ENCODE results near the gene CLIP3.
"Not testable (repeated sequence)": the region's sequence is repeated elsewhere in the genome, so short reads cannot be mapped to it uniquely, and the experiment has no call there.

CLIP3 gene

DNA sequence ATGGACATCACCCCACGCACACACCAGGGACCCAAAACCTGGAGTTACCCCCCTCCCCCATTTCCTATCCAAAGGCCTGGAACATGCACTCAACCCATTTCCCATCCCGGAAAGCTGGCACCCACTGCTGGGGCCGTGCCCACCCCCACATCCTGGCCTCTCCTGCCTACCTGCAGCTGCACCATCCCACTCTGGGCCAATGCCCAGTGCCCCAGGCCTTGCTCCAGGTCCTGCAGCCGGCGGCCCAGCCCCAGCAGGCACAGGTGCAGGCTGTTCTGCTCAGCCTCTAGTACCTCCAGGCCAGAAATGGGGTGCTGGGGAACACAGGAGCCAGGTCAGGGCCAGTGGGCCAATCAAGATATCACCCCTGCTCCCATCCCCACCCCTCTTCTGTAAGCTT lies 25.7 kb downstream of the CLIP3 start:
- DNase-seq: no peak

DNA sequence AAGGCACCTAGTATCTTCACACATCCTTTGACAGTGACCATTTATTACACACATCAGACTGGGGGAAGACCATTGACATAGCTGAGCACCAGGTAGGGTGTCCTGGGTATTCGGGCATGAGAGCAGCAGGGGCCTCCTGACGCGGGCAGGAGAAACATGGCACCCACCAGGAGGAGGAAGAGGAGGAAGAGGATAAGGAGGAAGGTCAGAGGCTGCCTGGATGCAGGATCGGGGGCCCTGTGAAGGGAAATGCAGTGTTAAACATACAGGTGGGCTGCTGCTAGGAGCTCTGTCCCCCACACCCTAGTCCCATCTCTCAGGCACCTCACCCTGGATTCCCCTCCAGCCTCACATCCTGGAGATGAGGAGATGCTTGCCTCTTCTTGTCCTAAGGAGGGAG lies 29.4 kb downstream of the CLIP3 start:
- DNase-seq: no peak

DNA sequence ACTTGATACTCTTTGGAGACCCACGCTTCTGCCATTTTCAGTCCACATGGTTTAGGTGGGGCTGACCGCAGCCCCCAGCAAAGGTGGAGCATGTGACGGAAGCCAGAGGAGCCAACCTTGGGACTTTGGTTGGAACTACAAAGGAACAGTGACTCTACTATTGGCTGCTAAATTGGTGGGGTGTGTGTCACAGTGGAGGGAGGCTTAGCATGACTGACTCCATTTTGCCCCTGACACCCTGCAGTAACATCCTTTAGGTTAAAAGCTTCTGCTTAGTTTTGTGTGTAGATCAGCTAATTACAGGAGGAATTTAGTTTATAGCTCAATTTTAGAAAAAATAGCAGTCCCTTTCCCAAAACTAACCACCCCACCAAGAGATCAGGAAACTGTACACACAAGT lies 31.1 kb downstream of the CLIP3 start:
- no peak for DNase-seq

DNA sequence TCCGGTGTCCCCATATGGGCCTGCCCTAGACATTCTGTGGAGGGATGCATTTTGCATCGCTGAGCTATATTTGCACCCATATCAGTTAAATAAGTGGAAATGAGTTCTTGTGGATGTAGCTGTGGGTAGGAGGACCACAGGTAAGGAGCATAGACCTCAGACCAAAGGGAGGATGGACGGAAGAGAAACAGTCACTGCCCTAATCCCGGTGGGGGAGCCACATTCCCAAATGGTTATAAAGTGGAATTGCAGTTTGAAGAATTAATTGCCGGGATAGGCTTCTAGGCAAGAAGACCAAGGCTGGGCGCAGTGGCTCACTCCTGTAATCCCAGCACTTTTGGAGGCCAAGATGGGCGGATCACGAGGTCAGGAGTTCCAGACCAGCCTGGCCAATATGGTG lies 35.9 kb downstream of the CLIP3 start:
- no peak for DNase-seq

DNA sequence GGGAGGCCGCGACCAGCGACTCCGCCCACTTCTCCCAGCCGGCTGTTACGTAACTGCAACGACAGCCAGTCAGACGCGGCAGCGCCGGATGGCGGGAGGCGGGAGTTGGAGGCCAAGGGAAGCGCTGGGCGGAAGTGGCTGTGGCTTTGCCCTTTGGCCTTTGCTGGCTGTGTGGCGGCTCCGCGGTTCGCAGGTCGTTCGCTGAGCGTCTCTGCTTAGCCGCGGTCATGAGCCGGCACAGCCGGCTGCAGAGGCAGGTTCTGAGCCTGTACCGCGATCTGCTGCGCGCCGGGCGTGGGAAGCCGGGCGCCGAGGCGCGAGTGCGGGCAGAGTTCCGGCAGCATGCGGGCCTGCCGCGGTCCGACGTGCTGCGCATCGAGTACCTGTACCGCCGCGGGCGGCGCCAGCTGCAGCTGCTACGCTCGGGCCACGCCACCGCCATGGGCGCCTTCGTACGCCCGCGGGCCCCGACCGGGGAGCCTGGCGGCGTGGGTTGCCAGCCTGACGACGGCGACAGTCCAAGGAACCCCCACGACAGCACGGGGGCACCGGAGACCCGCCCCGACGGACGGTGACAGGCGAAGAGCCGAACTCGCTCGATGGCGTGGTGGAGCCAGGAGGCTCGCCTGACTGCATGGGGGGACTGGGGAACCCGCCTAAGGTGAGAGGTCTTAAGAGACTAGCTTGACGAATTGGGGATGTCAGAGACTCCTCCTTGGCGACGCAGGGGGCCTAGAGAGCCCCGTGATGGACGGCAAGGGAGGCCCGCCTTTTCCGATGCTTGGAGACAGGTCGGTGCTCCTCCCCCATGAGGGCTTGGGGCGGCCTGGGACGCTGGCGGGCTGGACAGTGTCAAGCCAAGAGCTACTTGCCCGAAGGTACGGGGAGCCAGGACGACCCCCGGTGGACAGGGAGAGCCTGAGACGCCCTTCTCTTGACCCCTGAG lies 37.4 kb downstream of the CLIP3 start, which contains the start of gene SDHAF1:
SDHAF1 (plus strand) TSS at position 141 of the 946 bp plus-strand sequence; CDS start at position 228, 87 bp downstream.
- DNase-seq: peak; percentile 86 to 89 (median 87)

DNA sequence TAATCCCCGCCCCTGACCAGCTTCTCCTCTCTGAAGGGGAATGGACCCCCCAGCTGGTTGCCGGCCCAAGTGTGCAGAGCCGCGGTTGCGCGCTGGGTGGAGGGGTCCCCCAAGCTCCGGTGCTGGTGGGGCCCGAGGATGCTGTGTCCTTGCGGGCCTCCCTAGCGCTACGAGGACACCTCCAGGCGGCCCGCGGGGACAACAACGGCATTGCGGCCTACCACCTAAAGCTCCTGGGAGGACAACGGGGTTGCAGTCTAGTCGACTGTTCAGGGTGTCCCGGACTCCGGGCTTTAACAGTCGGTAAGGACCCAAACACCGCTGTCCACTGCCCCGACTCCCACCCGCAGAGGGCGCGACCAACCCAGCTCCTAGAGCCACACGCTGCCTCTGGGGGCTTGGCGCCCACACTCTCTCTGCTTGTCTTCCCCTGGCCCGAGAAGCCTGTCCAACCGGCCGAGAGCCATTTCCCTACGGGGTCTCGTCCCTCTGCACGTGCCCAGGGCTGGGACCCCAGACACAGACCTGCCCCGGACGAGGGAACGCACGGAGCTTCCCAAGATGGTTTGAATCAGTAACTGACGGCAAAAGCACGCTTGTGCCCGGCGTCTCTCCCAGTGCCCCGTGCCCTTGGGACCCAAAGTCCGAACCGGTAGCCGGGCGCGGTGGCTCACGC lies 38.6 kb downstream of the CLIP3 start:
- no peak for DNase-seq

DNA sequence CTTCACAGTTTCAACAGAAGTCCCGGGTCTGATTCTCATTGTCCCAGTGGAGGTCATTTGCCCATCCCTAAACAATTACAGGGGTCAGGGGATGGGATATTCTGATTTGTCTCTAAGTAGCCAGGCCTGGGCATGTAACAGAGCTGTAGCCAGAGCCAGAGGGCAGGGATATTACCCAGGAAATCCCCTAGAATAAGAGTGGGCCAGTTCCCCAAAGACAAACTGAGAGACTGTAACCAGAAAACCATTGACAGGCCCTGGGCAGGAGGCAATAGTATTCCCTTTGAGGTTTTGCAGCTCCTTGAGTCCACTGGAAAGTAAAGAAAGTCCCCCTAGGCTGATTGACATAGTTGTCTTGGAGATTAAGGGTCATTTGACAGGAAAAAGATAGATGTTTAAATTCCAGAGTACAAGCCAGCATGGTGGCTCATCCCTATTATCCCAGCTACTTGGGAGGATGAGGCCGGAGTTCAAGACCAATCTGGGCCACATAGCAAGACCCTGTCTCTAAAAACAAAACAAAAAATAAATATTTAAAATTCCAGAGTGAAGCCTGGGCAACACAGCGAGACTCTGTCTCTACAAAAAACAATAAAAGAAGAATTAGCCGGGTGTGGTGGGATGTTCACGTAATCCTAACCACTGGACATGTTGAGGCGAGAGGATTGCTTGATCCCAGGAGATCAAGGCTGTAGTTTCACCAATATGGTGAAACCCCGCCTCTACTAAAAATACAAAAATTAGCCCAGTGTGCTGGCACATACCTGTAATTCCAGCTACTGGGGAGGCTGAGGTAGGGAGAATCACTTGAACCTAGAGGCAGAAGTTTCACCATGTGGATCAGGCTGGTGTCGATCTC lies 39.5 kb downstream of the CLIP3 start:
- DNase-seq: no peak

DNA sequence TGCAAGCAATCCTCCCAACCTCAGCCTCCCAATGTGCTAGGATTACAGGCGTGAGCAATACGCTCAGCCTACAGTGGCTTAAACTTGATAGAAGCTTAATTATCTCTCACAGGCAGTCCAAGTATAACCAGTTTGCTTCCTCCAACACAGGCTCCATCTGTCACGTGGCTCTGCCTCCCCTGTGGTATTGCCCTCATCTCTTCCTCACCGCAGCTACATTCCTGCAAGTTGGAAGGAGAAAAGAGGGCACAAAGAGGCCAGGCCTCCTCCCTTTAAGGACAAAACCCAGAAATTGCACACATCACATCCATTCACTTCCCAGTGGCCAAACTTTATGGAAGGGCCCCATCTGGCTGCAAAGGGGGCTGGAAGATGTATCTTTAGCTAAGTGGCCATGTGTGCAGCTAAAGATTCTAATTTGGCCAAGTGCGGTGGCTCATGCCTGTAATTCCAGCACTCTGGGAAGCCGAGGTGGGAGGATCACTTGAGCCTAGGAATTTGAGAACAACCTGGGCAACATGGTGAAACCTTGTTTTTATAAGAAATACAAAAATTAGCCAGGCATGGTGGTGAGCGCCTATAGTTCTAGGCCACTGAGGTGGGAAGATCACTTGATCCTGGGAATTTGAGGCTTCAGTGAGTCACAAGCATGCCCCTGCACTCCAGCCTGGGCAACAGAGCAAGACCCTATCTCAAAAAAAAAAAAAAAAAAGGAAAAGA lies 40.8 kb downstream of the CLIP3 start:
- no peak for DNase-seq

DNA sequence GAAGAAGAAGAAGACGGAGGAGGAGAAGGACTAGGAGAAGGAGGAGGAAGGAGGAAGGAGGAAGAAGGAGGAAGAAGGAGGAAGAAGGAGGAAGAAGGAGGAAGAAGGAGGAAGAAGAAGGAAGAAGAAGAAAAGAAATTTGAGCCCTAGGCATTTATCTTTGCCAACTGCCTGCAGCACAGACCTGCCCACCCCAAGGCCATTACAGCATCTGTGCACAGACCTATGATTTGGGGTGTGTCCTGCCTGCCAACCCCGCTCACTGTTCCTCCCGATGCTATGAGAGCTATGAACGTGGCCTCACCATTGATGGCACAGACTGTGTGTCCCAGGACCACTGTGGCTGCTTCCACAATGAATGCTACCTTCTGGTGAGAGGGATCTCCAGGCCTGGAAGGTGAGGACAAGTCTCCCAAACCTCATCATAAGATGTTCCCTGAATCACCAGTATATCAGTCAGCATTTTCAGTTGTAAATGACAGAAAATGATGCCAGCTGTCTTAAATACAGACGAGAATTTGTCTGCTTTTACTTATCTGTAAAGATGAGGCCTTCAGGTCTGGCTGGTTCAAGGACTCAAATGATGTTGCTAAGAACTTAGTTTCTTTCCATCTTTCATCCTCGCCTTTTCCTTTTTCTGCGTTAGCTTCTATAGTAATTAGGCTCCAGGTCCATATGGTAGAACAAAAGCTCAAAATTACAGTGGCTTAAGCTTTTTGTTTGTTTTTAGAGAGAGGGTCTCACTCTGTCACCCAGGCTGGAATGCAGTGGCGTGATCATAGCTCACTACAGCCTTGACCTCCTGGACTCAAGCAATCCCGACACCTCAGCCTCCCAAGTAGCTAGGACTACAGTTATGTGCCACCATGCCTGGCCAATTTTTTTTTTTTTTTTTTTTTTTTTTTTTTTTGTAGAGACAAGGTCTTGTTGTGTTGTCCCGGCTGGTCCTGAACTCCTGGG lies 41.6 kb downstream of the CLIP3 start:
- DNase-seq: no peak

DNA sequence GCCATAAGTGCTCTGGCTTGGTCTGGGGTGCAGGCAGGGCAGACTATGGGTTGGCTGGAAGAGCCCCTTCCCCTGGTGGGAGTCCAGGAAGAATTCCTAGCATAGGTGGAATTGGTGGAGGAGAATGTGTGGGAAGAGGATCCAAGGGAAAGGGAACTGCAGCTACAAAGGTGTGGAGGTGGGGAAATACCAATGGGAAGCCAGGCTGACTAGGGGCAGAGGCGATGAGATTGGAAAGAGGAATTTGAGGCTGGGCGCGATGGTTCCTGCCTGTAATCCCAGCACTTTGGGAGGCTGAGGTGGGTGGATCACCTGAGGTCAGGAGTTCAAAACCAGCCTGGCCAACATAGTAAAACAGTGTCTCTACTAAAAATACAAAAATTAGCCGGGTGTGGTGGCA lies 42.5 kb downstream of the CLIP3 start:
- DNase-seq: no peak

DNA sequence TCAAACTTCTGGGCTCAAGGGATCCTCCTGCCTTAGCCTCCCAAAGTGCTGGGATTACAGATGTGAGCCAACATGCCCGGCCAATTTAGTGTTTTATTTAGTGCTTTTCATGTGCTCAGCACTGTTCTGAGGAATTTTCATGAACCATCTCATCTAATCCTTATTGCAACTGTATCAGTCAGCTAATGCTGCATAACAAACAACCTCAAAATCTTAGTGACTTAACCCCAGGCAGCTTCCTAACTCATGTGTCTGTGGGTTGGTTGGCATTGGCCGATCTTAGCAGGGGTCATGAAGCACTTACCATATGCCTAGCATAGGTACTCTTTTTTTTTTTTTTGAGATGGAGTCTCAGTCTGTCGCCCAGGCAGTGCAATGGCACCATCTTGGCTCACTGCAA lies 43.8 kb downstream of the CLIP3 start:
- DNase-seq: no peak

DNA sequence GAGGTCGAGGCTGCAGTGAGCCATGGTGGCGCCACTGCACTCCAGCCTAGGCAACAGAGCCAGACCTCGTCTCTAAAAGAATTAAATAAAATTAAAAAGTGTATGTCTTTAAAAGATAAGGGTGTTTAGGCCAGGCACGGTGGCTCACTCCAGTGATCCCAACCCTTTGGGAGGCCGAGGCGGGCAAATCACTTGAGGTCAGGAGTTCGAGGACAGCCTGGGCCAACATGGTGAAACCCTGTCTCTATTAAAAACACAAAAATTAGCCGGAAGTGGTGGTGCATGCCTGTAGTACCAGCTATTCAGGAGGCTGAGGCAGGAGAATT lies 45.1 kb downstream of the CLIP3 start:
- no peak for DNase-seq

DNA sequence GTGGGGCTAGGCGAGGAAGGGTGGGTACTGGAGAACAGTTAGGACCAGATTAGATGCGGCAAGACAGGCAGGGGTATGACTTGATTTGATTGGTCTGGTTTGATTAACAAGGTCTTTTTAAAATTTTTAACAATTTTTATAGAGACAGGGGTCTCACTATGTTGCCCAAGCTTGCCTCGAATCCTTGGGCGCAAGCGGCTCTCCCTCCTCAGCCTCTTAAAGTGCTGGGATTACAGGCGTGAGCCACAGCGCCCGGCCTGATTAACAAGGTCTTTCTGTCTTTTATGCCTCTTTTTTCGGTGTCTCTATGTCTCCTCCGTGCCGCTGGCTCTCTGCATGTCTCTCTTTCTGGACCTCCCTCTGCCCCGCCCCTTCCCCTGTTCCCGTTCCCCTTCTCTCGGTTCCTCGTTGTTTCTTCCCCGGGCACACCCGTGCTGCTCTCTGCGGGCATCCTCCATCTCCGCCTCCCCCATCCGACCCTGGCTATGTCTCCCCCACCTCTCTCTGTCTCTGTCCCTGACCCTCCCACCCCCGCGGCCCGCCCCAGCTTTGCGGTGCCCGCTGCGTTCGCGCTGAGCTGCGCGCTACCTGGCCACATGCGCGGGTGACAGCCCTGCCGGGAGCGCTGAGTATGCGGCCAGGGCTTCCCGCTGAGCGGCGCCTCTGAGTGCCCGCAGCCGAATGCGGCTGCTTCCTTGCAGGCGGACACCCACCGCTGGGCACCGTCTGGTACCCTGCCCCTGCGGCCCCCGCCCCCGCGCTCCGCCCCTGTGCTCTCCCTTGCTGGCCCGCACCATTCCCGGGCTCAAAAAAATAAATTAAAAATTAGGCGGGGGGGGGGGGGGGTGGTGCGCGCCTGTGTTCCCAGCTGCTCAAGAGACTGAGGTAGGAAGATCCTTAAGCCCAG lies 45.8 kb downstream of the CLIP3 start:
- no peak for DNase-seq

DNA sequence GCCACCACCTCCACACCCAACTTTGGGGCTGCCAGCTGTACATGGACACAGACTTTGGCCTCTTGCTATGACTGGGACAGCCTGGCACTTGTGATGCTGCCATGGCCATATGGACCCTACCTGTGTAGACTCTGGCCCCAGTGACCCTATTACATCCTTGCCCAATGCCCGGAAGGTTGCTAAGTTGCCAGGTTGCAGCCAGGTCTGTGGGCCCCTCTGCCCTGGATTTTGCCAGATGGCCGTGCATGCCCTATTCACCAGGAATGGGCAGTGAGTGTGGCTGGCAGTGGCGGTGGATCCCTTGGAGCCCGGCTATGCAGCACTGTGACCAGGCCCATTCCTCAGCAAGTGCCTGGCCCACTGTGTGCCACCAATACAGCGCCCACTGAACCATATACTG lies 46.6 kb downstream of the CLIP3 start:
- no peak for DNase-seq

DNA sequence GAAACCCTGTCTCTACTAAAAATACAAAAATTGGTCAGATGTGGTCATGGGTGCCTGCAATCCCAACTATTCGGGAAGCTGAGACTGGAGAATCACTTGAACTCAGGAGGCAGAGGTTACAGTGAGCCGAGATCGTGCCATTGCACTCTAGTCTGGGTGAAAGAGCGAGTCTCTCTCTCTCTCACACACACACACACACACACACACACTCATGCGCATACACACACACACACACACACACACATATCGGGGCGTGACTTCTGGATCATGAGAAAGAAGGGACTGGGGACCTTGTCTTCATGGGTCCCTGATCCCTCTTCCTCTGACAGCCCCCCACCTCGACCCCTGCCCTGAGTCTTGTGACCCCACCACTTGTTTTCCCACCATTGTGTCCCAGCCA lies 49.5 kb downstream of the CLIP3 start:
- no peak for DNase-seq

DNA sequence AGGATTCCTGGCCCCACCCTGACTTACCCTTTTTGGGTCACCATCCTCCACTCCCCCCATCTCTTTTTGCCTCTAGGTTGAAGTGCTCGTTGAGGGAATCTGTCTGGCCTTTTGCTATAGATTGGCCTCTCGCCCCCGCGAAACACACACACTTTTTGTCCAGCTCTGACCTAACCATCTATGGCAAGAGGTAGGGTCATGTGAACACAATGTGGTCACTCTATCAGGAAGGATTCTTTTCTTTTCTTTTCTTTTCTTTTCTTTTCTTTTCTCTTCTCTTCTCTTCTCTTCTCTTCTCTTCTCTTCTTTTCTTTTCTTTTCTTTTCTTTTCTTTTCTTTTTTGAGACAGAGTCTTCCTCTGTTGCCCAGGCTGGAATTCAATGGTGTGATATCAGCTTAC lies 51.7 kb downstream of the CLIP3 start:
- not testable (repeated sequence) for DNase-seq

DNA sequence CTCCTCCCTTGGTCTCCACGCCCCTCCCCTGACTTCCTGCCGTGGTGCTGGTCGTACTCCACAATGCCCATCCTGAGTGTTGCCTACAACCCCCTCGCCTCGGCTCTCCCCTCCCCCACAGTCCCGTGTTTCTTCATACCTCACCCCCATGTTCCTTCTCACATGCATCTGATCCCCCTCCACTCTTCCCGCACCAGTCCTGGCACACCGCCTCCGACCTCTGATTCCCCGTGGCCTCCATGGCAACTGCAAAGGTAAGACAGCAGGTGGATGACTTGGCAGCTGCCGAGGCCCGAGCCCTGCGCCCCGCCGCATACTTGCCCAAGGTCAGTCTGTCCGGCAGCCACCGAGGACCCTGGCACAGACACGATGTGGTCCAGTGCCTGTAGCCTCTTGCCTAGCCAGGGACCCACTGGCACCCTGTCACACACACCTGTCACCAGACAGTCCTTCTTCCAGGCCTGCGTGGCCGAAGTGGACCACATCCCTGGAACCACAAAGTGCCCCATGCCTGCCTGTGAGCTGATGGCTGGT lies 53.8 kb downstream of the CLIP3 start:
- no peak for DNase-seq

DNA sequence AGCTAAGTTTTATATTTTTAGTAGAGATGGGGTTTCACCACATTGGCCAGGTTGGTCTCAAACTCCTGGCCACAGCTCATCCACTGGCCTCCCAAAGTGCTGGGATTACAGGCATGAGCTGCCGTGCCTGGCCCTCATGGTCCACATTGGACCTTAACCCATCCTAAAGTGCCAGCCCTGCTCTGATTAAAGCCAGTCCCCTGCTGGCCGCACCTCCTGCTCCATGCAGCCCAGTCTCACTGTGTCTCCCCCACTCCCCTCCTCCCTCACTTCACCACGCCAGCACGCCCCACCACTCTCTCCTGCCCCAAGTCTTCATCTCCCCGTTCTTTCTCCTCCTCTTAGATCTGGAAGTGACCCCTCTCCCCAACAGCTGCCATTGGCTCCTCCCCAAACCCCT lies 54.4 kb downstream of the CLIP3 start:
- no peak for DNase-seq

DNA sequence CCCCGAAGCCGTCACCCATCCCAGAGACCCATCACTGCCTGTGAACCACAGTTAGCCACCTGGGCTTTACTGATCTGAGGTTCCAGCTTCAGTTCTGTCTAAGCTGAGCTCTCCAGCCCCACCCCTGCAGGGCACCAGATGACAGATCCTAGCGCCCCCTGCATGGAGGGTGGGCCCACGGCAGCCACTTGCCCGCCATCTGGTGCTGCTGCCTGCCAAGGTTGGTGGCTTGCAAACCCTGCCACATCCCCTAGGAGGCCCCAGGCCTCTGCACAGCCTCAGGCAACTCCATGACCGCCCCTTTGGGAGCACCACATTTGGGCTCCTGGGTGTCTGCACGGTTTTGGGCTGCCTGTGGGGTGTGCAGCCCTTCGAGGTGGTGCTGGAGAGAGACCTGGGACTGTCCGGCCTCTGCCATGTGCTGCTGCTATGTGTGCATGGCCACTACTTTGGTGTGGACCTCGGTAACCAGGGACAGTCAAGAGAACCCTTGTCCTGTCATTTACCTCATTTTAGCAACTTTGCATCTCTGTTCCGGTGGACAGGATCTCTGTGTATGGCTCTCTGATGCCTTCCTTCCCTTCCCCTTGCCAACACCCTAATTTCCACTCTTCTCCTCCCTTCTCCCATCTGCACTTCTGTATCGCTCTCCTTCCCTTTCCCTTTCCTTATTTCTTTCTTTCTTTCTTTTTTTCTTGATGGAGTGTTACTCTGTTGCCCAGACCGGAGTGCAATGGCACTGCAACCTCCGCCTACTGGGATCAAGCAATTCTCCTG lies 55.0 kb downstream of the CLIP3 start:
- DNase-seq: no peak

All from activated CD4-positive, CD25-positive, alpha-beta regulatory T cell (primary cell).